Islet of Langerhans (tissue), 1 donor: ENCODE data around the gene JARID2.

Source experiments
- FAIRE-seq: peaks from one replicate; lab custom pipeline; 2011; peaks lifted over from hg19 to GRCh38; lab: Jason Lieb, UNC

JARID2 gene

GRCh38 chr6:15510536-15511247 is 264.8 kb downstream of the JARID2 start:
- FAIRE-seq = no peak

GRCh38 chr6:15511248-15512125 is 265.6 kb downstream of the JARID2 start:
- no peak for FAIRE-seq

GRCh38 chr6:15512126-15512525 is 266.3 kb downstream of the JARID2 start:
- FAIRE-seq = no peak

GRCh38 chr6:15512721-15513120 is 266.9 kb downstream of the JARID2 start:
- no peak for FAIRE-seq

GRCh38 chr6:15513131-15513771 is 267.4 kb downstream of the JARID2 start:
- no peak for FAIRE-seq

GRCh38 chr6:15513801-15514711 is 268.2 kb downstream of the JARID2 start:
- no peak for FAIRE-seq

DNA sequence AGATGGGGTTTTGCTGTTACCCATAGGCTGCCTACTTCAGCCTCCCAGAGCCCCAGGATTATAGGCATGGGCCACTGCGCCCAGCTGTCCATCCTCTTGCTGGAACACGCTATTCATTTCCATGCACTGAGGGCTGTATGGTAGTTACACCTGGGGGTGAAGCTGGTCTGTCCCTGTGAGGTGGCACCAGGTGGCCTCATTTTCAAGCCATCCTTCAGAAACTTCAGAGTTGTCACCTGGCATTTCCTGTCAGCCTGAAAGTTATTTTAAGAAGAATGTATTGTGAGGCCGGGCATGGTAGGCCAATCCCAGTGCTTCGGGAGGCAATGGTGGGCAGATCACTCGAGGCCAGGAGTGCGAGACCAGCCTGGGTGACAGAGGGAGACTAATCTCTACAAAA is 269.4 kb downstream of the JARID2 start:
- FAIRE-seq = no peak

- no peak for FAIRE-seq
Observed at GRCh38 chr6:15515660-15516375, 269.9 kb downstream of the JARID2 start.

DNA sequence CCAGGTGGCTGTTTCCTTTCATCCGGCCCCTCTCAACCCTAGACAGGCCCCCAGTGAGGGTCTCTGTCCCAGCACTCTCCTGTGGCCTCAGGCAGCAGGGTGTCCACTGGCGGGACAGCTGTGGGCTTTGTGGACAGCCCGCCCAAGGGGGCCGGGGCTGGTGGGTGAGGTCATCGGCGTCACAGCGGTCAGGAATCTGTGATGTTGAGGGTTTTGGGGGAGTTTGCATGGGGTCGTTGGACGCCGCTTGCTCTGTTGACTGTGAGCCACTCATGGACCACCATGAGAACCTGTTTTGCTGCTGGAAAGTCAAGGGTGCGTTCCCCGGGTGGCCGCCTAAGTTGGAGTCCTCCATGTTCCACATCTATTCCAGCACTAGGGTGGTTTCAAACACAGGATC is 270.5 kb downstream of the JARID2 start:
- FAIRE-seq = no peak

DNA sequence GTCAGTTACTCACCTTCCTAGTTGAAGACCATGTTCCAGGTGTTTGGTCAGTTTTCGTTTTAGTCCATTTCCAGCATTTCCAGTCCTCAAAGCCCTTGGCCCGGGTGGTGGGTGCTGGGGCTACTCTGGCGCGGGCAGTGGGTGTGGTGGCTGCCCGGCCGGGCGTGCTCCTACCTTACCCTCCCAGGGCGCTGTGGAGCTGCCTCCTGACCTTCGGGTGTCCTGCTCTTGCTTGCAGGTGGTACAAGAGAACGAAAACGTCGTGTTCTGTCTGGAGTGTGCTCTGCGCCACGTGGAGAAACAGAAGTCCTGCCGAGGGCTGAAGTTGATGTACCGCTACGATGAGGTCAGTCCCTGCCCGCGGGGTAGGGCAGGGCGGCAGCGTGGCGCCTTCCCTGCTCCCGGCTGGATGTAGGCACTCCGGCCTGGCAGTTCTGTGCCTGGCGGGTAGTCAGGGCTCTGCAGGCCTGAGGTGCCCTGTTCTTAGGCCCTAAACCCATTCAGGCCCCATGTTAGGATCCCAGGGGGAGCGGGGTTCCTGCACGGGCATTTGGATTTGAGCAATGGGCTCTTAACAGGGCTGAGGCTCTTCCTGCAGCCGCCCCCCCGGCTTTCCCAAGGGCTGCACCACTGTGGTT is 271.2 kb downstream of the JARID2 start:
- FAIRE-seq = no peak

GRCh38 chr6:15517600-15517999 is 271.7 kb downstream of the JARID2 start:
- no peak for FAIRE-seq

DNA sequence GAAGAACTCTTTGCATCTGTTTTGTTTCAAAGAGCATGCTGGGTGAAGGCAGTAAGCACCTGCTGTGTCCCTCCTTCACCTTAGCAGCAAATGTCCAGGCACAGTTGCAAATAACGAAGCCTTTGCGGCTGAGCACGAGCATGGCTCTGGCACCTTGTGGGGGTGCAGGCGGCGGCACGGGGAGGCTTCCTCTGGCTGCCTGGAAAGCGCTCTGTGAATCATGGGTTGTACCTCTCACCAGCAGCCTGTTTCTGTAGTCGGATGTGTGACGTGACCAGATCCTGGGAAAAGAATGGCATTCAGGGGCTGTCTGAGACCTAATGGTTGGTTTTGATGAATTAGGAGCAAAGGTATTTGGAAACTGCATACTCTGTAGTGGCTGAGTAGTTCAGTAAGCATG is 272.2 kb downstream of the JARID2 start:
- no peak for FAIRE-seq

DNA sequence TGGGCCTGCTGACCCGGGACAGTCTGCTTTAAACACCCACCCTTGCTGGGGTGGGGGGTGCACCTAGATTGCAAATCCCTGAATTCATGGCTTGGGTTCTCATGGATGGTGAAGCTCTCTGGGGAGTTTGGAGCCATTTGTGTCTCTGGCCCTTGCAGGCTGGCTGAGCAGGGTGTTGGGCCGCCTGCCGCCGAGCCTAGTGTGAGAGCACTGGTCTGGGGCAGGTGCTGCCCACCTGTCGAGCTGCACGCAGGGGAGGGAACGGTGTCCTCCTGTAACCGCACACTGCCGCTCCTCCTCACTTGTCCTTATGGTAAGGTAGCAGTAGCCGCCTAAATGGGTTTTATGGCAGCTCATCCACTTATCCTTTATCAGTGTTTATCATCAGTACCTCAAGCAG is 273.0 kb downstream of the JARID2 start:
- no peak for FAIRE-seq

DNA sequence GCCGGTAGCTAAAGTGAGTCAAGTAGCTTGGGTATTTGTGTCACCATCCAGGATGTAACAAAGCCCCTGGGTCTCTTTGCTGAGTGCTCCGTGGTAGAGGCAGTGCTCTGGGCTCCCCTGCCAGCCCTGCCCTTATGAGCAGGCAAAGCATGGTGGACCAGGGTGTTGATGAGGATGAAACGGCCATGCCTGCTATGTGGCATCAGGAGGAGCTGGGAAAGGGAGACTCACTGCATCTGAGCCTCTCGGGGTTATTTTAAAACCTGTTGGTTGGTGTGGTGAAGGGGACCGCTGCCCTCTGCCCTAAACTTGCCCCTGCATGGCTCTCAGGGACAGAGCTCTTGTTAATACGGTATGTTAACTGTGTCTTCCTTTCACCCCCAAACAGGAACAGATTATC is 273.8 kb downstream of the JARID2 start:
- FAIRE-seq = no peak

DNA sequence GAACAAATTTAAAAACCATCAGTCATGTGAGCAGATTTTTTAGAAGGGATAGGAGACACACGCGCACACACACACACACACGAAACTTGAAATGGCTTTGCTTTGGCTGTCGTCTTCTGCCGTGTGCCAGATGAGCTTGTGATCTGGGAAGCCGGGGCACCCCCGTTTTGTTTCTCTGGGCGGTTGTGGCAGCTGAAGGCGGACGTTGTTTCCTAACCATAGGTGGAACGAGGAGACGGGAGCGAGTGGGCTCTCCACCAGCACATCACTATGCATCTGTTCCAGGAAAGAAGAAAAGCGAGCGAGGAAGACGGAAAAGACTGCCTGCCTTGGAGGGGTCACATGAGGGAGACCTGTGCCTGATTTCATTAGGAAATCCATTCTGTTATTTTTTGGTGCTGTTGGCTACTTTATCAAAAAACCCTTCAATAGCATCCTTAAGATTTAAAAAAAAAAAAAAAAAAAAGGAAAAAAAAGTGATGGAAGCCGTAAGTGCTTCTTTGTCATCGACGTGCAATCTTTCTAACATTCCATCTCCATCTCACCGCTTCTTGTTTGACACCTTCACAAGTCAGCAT is 274.8 kb downstream of the JARID2 start:
- no peak for FAIRE-seq

DNA sequence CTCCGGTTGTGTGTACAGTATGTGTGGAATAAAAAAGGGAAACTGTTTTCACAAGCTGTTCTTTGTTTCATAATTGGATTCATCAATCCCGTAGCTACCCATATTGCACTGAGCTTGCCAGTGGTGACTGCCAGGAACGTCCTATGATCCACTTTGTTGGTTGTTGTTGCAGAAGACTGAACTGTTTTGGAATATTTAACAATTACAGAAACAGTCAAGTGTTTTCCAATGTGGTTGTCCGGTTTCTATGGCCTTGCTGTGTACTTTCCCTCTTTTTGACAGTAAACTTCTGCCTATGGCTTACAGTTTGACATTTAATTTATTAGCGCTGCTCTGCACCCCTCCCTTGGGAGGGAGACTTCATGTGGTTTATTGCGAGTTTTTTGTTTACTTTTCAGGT is 275.7 kb downstream of the JARID2 start:
- no peak for FAIRE-seq

GRCh38 chr6:15522026-15522425 is 276.2 kb downstream of the JARID2 start:
- FAIRE-seq = no peak

GRCh38 chr6:15522427-15522826 is 276.6 kb downstream of the JARID2 start:
- no peak for FAIRE-seq

DNA sequence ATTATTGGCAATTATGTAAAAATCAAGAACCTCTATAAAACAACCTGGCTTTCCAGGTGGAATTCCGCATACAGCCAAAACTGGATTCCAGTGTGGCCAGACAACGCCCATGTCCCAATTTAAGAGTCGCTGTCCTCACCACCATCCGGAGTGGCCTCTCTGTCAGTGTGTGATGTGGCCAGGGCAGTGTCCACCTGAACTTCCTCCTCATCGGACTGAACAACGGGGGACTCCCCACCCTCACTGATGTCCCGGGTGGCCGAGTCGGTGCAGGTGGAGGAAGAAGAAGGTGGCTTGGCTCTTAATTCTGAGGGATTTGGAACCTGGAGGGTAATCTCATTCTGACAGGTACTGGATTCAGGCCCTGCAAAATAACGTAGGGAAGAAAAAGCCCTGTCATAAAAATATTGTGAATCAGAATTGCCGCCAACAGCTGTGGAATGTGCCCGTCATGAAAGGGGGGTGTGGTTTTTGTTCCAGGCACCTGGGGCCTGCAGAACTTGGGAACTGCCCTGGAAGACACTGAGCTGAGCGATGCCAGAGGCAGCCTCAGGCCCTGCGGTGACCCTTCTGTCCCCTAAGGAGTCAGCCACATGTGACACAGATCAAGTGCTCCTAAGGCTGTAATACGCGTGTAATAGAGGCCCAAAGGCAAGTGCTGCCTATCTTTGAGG is 277.1 kb downstream of the JARID2 start:
- FAIRE-seq = no peak
